HepG2 (cell line): ENCODE data around the gene GYPA. TPM values are rescaled to one million over a fixed set of nuclear protein-coding genes. Genes with fewer than 3 reads are reported as not detected.

Source experiments
- ATAC-seq: fragments of 200-7000 bp; cut with Tn5 transposase; 3 replicates; pipeline ENCODE4 v1.9.1; 2020; ENCODE audit warnings: mild to moderate bottlenecking, moderate library complexity
- BruUV-seq: library from RNA; stranded (reverse); fragments of 400-500 nt; replicated peaks from 2 replicates; lab custom pipeline; 2021; lab: Mats Ljungman, UMichigan
- CTCF ChIA-PET: fragments of 300-600 bp; formaldehyde crosslinking; extraction: SDS; loops from one replicate; lab custom pipeline; 2021; ENCODE audit warnings: low total read pairs, inconsistent platforms, low intra/inter-chr PET ratio; lab: Yijun Ruan, JAX
- POLR2A ChIA-PET: fragments of 350-600 bp; sonication (Branson Sonifier 250); formaldehyde crosslinking; loops from one replicate; lab custom pipeline; 2020; ENCODE audit warnings: antibody characterized with exemption, inconsistent platforms; lab: Yijun Ruan, JAX
- DNase-seq: peaks from one replicate; pipeline ENCODE4 v3.0.0-alpha.2; 2015; ENCODE audit warnings: low spot score
- FAIRE-seq: peaks from 3 replicates; lab custom pipeline; 2011; peaks lifted over from hg19 to GRCh38; lab: Jason Lieb, UNC
- H2AFZ ChIP-seq: one replicate; pipeline ENCODE4 v1.6.1; 2011; ENCODE audit warnings: low read length, inconsistent platforms
- H3K27ac ChIP-seq: fragments of 300-600 bp; 3 replicates; pipeline ENCODE4 v1.8.0; 2011; ENCODE audit warnings: mixed run types, mild to moderate bottlenecking, mixed read lengths, low read length, inconsistent platforms; ENCODE audit not compliant: insufficient read depth; ENCODE audit errors: extremely low read length
- H3K27me3 ChIP-seq, 2 experiments: fragments of 200-600 bp in 1 of 2; 2 replicates in 1 of 2; 3 replicates in 1 of 2; pipeline versions ENCODE4 v1.6.0 to v1.8.0; 2011; ENCODE audit warnings: low read length in 2 of 2, mild to moderate bottlenecking in 2 of 2, moderate library complexity in 2 of 2, inconsistent platforms in 1 of 2; ENCODE audit not compliant: insufficient read depth in 2 of 2, control insufficient read depth in 1 of 2
- H3K36me3 ChIP-seq, 2 experiments: fragments of 200-600 bp in 1 of 2; replicated peaks in 1 of 2; 2 replicates in 1 of 2; 3 replicates in 1 of 2; pipeline versions ENCODE4 v1.5.1 to v1.8.0; 2011; ENCODE audit warnings: low read length in 2 of 2, inconsistent platforms in 1 of 2; ENCODE audit not compliant: insufficient read depth in 2 of 2, control insufficient read depth in 1 of 2
- H3K4me1 ChIP-seq: 2 replicates; pipeline ENCODE4 v1.5.1; 2012; ENCODE audit warnings: low read length, inconsistent platforms; ENCODE audit not compliant: insufficient read depth
- H3K4me2 ChIP-seq: 2 replicates; pipeline ENCODE4 v1.6.0; 2011; ENCODE audit warnings: low read depth, low read length, inconsistent platforms
- H3K4me3 ChIP-seq, 3 experiments: fragments of 200-600 bp in 1 of 3; sonication (generic), shearing (Covaris generic) in 1 of 3; replicated peaks in 1 of 3; 2 replicates each; pipeline ENCODE4 v1.5.1; 2011 to 2016; ENCODE audit warnings: low read length in 3 of 3, inconsistent platforms in 2 of 3, low read depth in 2 of 3, mild to moderate bottlenecking in 2 of 3, control low read depth in 1 of 3, mixed read lengths in 1 of 3; ENCODE audit not compliant: insufficient read depth in 1 of 3
- H3K79me2 ChIP-seq: one replicate; pipeline ENCODE4 v1.6.1; 2011; ENCODE audit warnings: low read length, inconsistent platforms; ENCODE audit not compliant: insufficient read depth
- H3K9ac ChIP-seq: 2 replicates; pipeline ENCODE4 v1.6.0; 2011; ENCODE audit warnings: mild to moderate bottlenecking, low read depth, low read length, inconsistent platforms; ENCODE audit not compliant: insufficient read depth
- H3K9me3 ChIP-seq: 2 replicates; pipeline ENCODE4 v1.5.1; 2012; ENCODE audit warnings: mild to moderate bottlenecking, low read length
- H4K20me1 ChIP-seq: 2 replicates; pipeline ENCODE4 v1.6.0; 2011; ENCODE audit warnings: inconsistent platforms, mild to moderate bottlenecking, low read length, moderate library complexity; ENCODE audit not compliant: insufficient read depth
- GABPA ChIP-seq, 2 experiments: IDR thresholded peaks; 2 replicates each; pipeline ENCODE4 v1.6.1; 2011 to 2016; ENCODE audit warnings: low read depth in 2 of 2, low read length in 1 of 2, missing biosample characterization in 1 of 2, missing genetic modification characterization in 1 of 2
- GATAD1 ChIP-seq: IDR thresholded peaks from 2 replicates; pipeline ENCODE4 v1.6.1; 2016; ENCODE audit warnings: missing genetic modification reagents, missing compliant biosample characterization
- HOMEZ ChIP-seq: IDR thresholded peaks from 2 replicates; pipeline ENCODE4 v1.6.1; 2016; ENCODE audit warnings: low read depth
- KAT7 ChIP-seq: IDR thresholded peaks from 2 replicates; pipeline ENCODE4 v1.6.1; 2018; ENCODE audit warnings: borderline replicate concordance, missing compliant biosample characterization
- RFX3 ChIP-seq: IDR thresholded peaks from 2 replicates; pipeline ENCODE4 v1.6.1; 2016; ENCODE audit warnings: missing biosample characterization, missing genetic modification reagents
- SALL2 ChIP-seq: sonication (generic); formaldehyde crosslinking; IDR thresholded peaks from 2 replicates; pipeline ENCODE4 v1.8.1; 2023; ENCODE audit warnings: mild to moderate bottlenecking, missing genetic modification reagents, inconsistent platforms
- SIN3A ChIP-seq: IDR thresholded peaks from 2 replicates; pipeline ENCODE4 v1.6.1; 2011; ENCODE audit warnings: low read depth, mild to moderate bottlenecking, control low read depth, low read length, borderline replicate concordance
- SMAD3 ChIP-seq: sonication (generic); formaldehyde crosslinking; IDR thresholded peaks from 2 replicates; pipeline ENCODE4 v1.4.0; 2020; ENCODE audit warnings: missing genetic modification reagents
- SP2 ChIP-seq: sonication (generic); formaldehyde crosslinking; IDR thresholded peaks from 2 replicates; pipeline ENCODE4 v1.5.1; 2020; ENCODE audit warnings: mild to moderate bottlenecking, missing genetic modification reagents
- TOPORS ChIP-seq: sonication (generic); formaldehyde crosslinking; IDR thresholded peaks from 2 replicates; pipeline ENCODE4 v1.8.0; 2023; ENCODE audit warnings: mild to moderate bottlenecking, missing genetic modification reagents
- ZNF224 ChIP-seq: sonication (generic); formaldehyde crosslinking; IDR thresholded peaks from 2 replicates; pipeline ENCODE4 v1.5.0; 2020; ENCODE audit warnings: mild to moderate bottlenecking, missing genetic modification reagents
- ZNF260 ChIP-seq: sonication (generic); formaldehyde crosslinking; IDR thresholded peaks from 2 replicates; pipeline ENCODE4 v1.4.0; 2020; ENCODE audit warnings: missing genetic modification reagents, low read depth, mild to moderate bottlenecking, borderline replicate concordance
- ZNF546 ChIP-seq: sonication (generic); formaldehyde crosslinking; conservative IDR thresholded peaks from 2 replicates; pipeline ENCODE4 v1.8.1; 2023; ENCODE audit warnings: mild to moderate bottlenecking, missing genetic modification reagents
- ZNF746 ChIP-seq: sonication (generic); formaldehyde crosslinking; IDR thresholded peaks from 2 replicates; pipeline ENCODE4 v1.8.0; 2022; ENCODE audit warnings: mild to moderate bottlenecking, missing genetic modification reagents
- WGBS: methylation state at CpG from one replicate; pipeline ENCODE4 v1.1.6; 2017; ENCODE audit warnings: low lambda C conversion rate; 5-methylcytosine and 5-hydroxymethylcytosine counted together
- in situ Hi-C: cut with HindIII; loops from 2 replicates; pipeline ENCODE4 v1.10.0; 2017; ENCODE audit warnings: low pct_unique_long_range_greater_than_20kb; ENCODE audit not compliant: extremely low pct_ligation_motif_present
- intact Hi-C: fragments of 100-400 bp; cut with micrococcal nuclease; formaldehyde crosslinking; loops from one replicate; pipeline ENCODE4 v1.10.0; 2022; ENCODE audit not compliant: unreplicated experiment
- polyA plus RNA-seq, 8 experiments: library from polyadenylated mRNA; depleted of rRNA in 3 of 8; stranded (reverse) in 7 of 8; unstranded in 1 of 8; fragments of >200 nt; fragmentation: Illumina TruSeq in 4 of 8; extraction: Trizol in 4 of 8; gene quantifications; 2 replicates each; pipeline versions ENCODE4 v1.2.1 to v1.2.3, GENCODE V29; 2011 to 2016; ENCODE audit warnings: low read depth in 4 of 8, missing spikeins in 1 of 8, mixed read lengths in 1 of 8; ENCODE audit not compliant: insufficient read depth in 1 of 8
- total RNA-seq, 5 experiments: library from RNA; depleted of rRNA; stranded (reverse); fragments of >200 nt; fragmentation: Illumina TruSeq; extraction: Trizol; gene quantifications; 2 replicates each; pipeline ENCODE4 v1.2.3, GENCODE V29; 2016; ENCODE audit warnings: low read depth in 1 of 5

The GYPA gene
- total and polyA plus RNA-seq, 2 of the 13 experiments (the other 11 are each of a cell fraction or from before 2014, with no cell fraction given): not detected

GRCh38 chr4:144171697-144172096 lies 31.2 kb upstream of the GYPA start:
- no peak overlapping the region for H3K4me3 ChIP-seq
- FAIRE-seq: no peak
- in situ Hi-C loops: loop anchor here (10.0 kb wide), 2 partner anchors 893 to 1443 kb away; partner anchors contain the start of gene MMAA
- no peaks in the 10 kb centered on the region for H3K36me3 ChIP-seq
- no peak for ATAC-seq
- BruUV-seq: no TSS peak
- CTCF ChIA-PET: no interaction called here
- no peaks in the 10 kb centered on the region for H3K4me1 ChIP-seq
- POLR2A ChIA-PET: no interaction called here
- DNase-seq: no peak
- no peak overlapping the region for H3K9ac ChIP-seq
- no peak overlapping the region for H3K4me2 ChIP-seq
- TF ChIP-seq SALL2 (no peak), GABPA (IDR thresholded peaks at IDR 0.05; ENCODE audit: low read depth, low read length) (no peak), GABPA (CRISPR knock-in tag; IDR thresholded peaks at IDR 0.05; ENCODE audit: low read depth) (no peak), ZNF260 (no peak), SMAD3 (CRISPR knock-in tag) (no peak), RFX3 (CRISPR knock-in tag) (no peak), ZNF546 (CRISPR knock-in tag) (no peak), KAT7 (CRISPR knock-in tag) (no peak), ZNF224 (CRISPR knock-in tag) (no peak), GATAD1 (CRISPR knock-in tag) (no peak), SP2 (CRISPR knock-in tag) (no peak), SIN3A (no peak), ZNF746 (no peak), HOMEZ (CRISPR knock-in tag) (no peak), TOPORS (CRISPR knock-in tag) (no peak)
- TF ChIP-seq, all 625 proteins: peak for 0
- H3K27me3 ChIP-seq: no peaks in the 10 kb centered on the region
- H3K79me2 ChIP-seq: no peaks in the 10 kb centered on the region
- intact Hi-C loops: loop anchor here (10.0 kb wide), 3 partner anchors 403 to 1443 kb away; partner anchors contain the start of genes ABCE1, ANAPC10 and MMAA
- H2AFZ ChIP-seq: no peak overlapping the region
- no peaks in the 10 kb centered on the region for H3K9me3 ChIP-seq
- H4K20me1 ChIP-seq: no peaks in the 10 kb centered on the region
- 0% methylated on average over 2 of the region's 2 CpGs for WGBS
- H3K27ac ChIP-seq: no peak overlapping the region
